H1 (cell line): ENCODE measurements around the gene TEAD4. TPM values are rescaled to one million over a fixed set of nuclear protein-coding genes. Genes with fewer than 3 reads are reported as not detected.

ENCODE experiments used
- CTCF ChIA-PET: fragments of 300-600 bp; sonication (Branson Sonifier 250); formaldehyde crosslinking; loops from one replicate; lab custom pipeline; 2021; ENCODE audit not compliant: partially characterized antibody; lab: Charles Lee
- POLR2A ChIA-PET: fragments of 300-600 bp; sonication (Branson Sonifier 250); formaldehyde crosslinking; loops from one replicate; lab custom pipeline; 2021; ENCODE audit warnings: inconsistent platforms; ENCODE audit not compliant: partially characterized antibody; lab: Charles Lee
- DNase-seq, 2 experiments: peaks; one replicate each; pipeline versions ENCODE4 v3.0.0 to v3.0.0-alpha.2; 2010 to 2022; ENCODE audit warnings: low spot score in 2 of 2, low read depth in 1 of 2, mixed read lengths in 1 of 2
- FAIRE-seq: peaks from 2 replicates; lab custom pipeline; 2011; peaks lifted over from hg19 to GRCh38; lab: Jason Lieb, UNC
- H2AFZ ChIP-seq: 2 replicates; pipeline ENCODE4 v1.8.1; 2012; ENCODE audit warnings: low read length, inconsistent platforms
- H2AK5ac ChIP-seq: 2 replicates; pipeline ENCODE4 v1.6.1; 2013; ENCODE audit warnings: low read depth, low read length
- H2BK120ac ChIP-seq: replicated peaks from 2 replicates; pipeline ENCODE3; 2013; ENCODE audit warnings: low read depth, low read length, inconsistent platforms
- H2BK12ac ChIP-seq: 2 replicates; pipeline ENCODE4 v1.6.1; 2013; ENCODE audit warnings: low read depth, low read length
- H2BK15ac ChIP-seq: 2 replicates; pipeline ENCODE4 v1.6.1; 2013; ENCODE audit warnings: low read length
- H2BK20ac ChIP-seq: 2 replicates; pipeline ENCODE4 v1.6.1; 2013; ENCODE audit warnings: low read length
- H2BK5ac ChIP-seq: 2 replicates; pipeline ENCODE4 v1.6.1; 2013; ENCODE audit warnings: low read depth, low read length
- H3K14ac ChIP-seq: 2 replicates; pipeline ENCODE4 v1.6.1; 2013; ENCODE audit warnings: inconsistent platforms; ENCODE audit not compliant: insufficient read length
- H3K18ac ChIP-seq: 2 replicates; pipeline ENCODE4 v1.6.1; 2013; ENCODE audit warnings: low read length; ENCODE audit errors: extremely low read depth
- H3K23ac ChIP-seq: 2 replicates; pipeline ENCODE4 v1.6.1; 2013; ENCODE audit warnings: inconsistent platforms; ENCODE audit not compliant: insufficient read length
- H3K23me2 ChIP-seq: 2 replicates; pipeline ENCODE4 v1.6.1; 2013; ENCODE audit warnings: low read depth, low read length
- H3K27ac ChIP-seq: 2 replicates; pipeline ENCODE4 v1.6.1; 2011; ENCODE audit warnings: low read depth, low read length, inconsistent platforms
- H3K27me3 ChIP-seq, 4 experiments: replicated peaks in 1 of 4; 1 replicate in 1 of 4; 2 replicates in 3 of 4; pipeline versions ENCODE4 v1.6.1 to v1.8.1; 2011 to 2013; ENCODE audit warnings: low read length in 3 of 4, mild to moderate bottlenecking in 3 of 4, inconsistent platforms in 2 of 4, mixed read lengths in 2 of 4, moderate library complexity in 1 of 4; ENCODE audit not compliant: control insufficient read depth in 3 of 4, insufficient read depth in 3 of 4; ENCODE audit errors: extremely low read depth in 1 of 4
- H3K36me3 ChIP-seq, 4 experiments: 2 replicates each; pipeline versions ENCODE4 v1.6.1 to v1.8.1; 2011 to 2013; ENCODE audit warnings: mild to moderate bottlenecking in 4 of 4, low read length in 3 of 4, moderate library complexity in 2 of 4, control low read depth in 1 of 4, inconsistent platforms in 1 of 4; ENCODE audit not compliant: insufficient read depth in 4 of 4, control insufficient read depth in 2 of 4
- H3K4ac ChIP-seq: replicated peaks from 2 replicates; pipeline ENCODE3; 2013; ENCODE audit warnings: low read length, low read depth, mixed read lengths, inconsistent platforms; ENCODE audit not compliant: insufficient read length
- H3K4me1 ChIP-seq, 4 experiments: replicated peaks in 1 of 4; 1 replicate in 1 of 4; 2 replicates in 3 of 4; pipeline versions ENCODE4 v1.6.1 to v1.8.1; 2011 to 2013; ENCODE audit warnings: low read length in 3 of 4, inconsistent platforms in 2 of 4, mixed read lengths in 1 of 4; ENCODE audit not compliant: insufficient read depth in 4 of 4, control insufficient read depth in 3 of 4
- H3K4me2 ChIP-seq, 2 experiments: 2 replicates each; pipeline versions ENCODE4 v1.6.1 to v1.8.1; 2011 to 2013; ENCODE audit warnings: low read depth in 2 of 2, low read length in 2 of 2, control low read depth in 1 of 2, inconsistent platforms in 1 of 2, mild to moderate bottlenecking in 1 of 2; ENCODE audit not compliant: insufficient read depth in 1 of 2
- H3K4me3 ChIP-seq, 4 experiments: fragments of 200-600, 300-600 bp in 1 of 4; sonication (generic), shearing (Covaris generic), sonication (Bioruptor Twin) in 1 of 4; 2 replicates each; pipeline versions ENCODE4 v1.5.1 to v1.8.1; 2011 to 2016; ENCODE audit warnings: low read length in 4 of 4, low read depth in 3 of 4, control low read depth in 2 of 4, inconsistent platforms in 2 of 4, mild to moderate bottlenecking in 2 of 4, mixed read lengths in 1 of 4, moderate library complexity in 1 of 4; ENCODE audit not compliant: insufficient read depth in 2 of 4; ENCODE audit errors: extremely low read depth in 1 of 4
- H3K56ac ChIP-seq: replicated peaks from 2 replicates; pipeline ENCODE3; 2013; ENCODE audit warnings: low read depth, mild to moderate bottlenecking, mixed read lengths, low read length, inconsistent platforms; ENCODE audit not compliant: insufficient read length
- H3K79me1 ChIP-seq: 2 replicates; pipeline ENCODE4 v1.6.1; 2013; ENCODE audit warnings: low read depth, low read length, control low read depth
- H3K79me2 ChIP-seq, 2 experiments: 2 replicates each; pipeline versions ENCODE4 v1.6.1 to v1.8.1; 2012 to 2013; ENCODE audit warnings: low read length in 2 of 2, mild to moderate bottlenecking in 2 of 2, inconsistent platforms in 1 of 2; ENCODE audit not compliant: insufficient read depth in 2 of 2, control insufficient read depth in 1 of 2
- H3K9ac ChIP-seq, 4 experiments: replicated peaks in 1 of 4; 1 replicate in 1 of 4; 2 replicates in 3 of 4; pipeline versions ENCODE4 v1.6.1 to v1.8.1; 2011 to 2013; ENCODE audit warnings: low read depth in 3 of 4, low read length in 3 of 4, control low read depth in 2 of 4, mild to moderate bottlenecking in 2 of 4, moderate library complexity in 2 of 4, inconsistent platforms in 1 of 4; ENCODE audit errors: extremely low read depth in 1 of 4
- H3K9me3 ChIP-seq, 2 experiments: 2 replicates each; pipeline versions ENCODE4 v1.6.1 to v1.8.1; 2012 to 2013; ENCODE audit warnings: mild to moderate bottlenecking in 2 of 2, moderate library complexity in 2 of 2, control low read depth in 1 of 2, inconsistent platforms in 1 of 2, low read depth in 1 of 2, low read length in 1 of 2, mixed read lengths in 1 of 2; ENCODE audit not compliant: insufficient read depth in 2 of 2
- H4K20me1 ChIP-seq, 2 experiments: replicated peaks in 1 of 2; 2 replicates each; pipeline versions ENCODE3 to v1.8.1; 2011 to 2013; ENCODE audit warnings: inconsistent platforms in 2 of 2, low read length in 2 of 2, mild to moderate bottlenecking in 1 of 2; ENCODE audit not compliant: insufficient read depth in 2 of 2, control insufficient read depth in 1 of 2
- H4K5ac ChIP-seq: 2 replicates; pipeline ENCODE4 v1.6.1; 2013; ENCODE audit warnings: low read length, low read depth, mixed read lengths, inconsistent platforms; ENCODE audit not compliant: insufficient read length
- H4K8ac ChIP-seq: 2 replicates; pipeline ENCODE4 v1.8.0; 2013; ENCODE audit warnings: mild to moderate bottlenecking, moderate library complexity, low read length, inconsistent platforms; ENCODE audit not compliant: insufficient read depth; ENCODE audit errors: extremely low read depth
- H4K91ac ChIP-seq: replicated peaks from 2 replicates; pipeline ENCODE3; 2013; ENCODE audit warnings: low read length, mixed read lengths, inconsistent platforms; ENCODE audit not compliant: insufficient read length
- BACH1 ChIP-seq: IDR thresholded peaks from 2 replicates; pipeline ENCODE4 v1.6.1; 2012; ENCODE audit warnings: low read length, improper control_type of control experiment
- BRCA1 ChIP-seq: IDR thresholded peaks from 2 replicates; pipeline ENCODE4 v1.6.1; 2012; ENCODE audit warnings: low read depth, low read length, improper control_type of control experiment
- HDAC2 ChIP-seq, 2 experiments: fragments of 300-600 bp in 1 of 2; sonication (generic) in 1 of 2; IDR thresholded peaks; 2 replicates each; pipeline ENCODE4 v1.6.1; 2011 to 2012; ENCODE audit warnings: low read depth in 2 of 2, low read length in 2 of 2, mild to moderate bottlenecking in 2 of 2, moderate library complexity in 2 of 2, borderline replicate concordance in 1 of 2, inconsistent platforms in 1 of 2
- JUND ChIP-seq: IDR thresholded peaks from 2 replicates; pipeline ENCODE4 v1.6.1; 2011; ENCODE audit warnings: mild to moderate bottlenecking, improper control_type of control experiment, low read length
- RFX5 ChIP-seq: IDR thresholded peaks from 2 replicates; pipeline ENCODE4 v1.6.1; 2011; ENCODE audit warnings: low read depth, low read length, improper control_type of control experiment, borderline replicate concordance
- WGBS, 2 experiments: shearing (Covaris generic) in 1 of 2; methylation state at CpG; one replicate each; pipeline versions ENCODE4 v1.1.6 to v1.1.7; 2013 to 2015; ENCODE audit warnings: low lambda C conversion rate in 2 of 2, mixed read lengths in 2 of 2, inconsistent platforms in 1 of 2, low coverage in 1 of 2, missing lambda C conversion rate in 1 of 2; ENCODE audit not compliant: insufficient replicate concordance in 2 of 2, insufficient coverage in 1 of 2, insufficient read length in 1 of 2; ENCODE audit errors: extremely low coverage in 1 of 2, missing lambda C conversion rate in 1 of 2; 5-methylcytosine and 5-hydroxymethylcytosine counted together
- polyA plus RNA-seq, 7 experiments: library from polyadenylated mRNA; depleted of rRNA in 3 of 7; stranded (reverse) in 5 of 7; unstranded in 2 of 7; fragments of >200 nt in 5 of 7; fragments of 200-250 nt in 2 of 7; gene quantifications; 1 replicate in 5 of 7; 2 replicates in 1 of 7; 4 replicates in 1 of 7; pipeline versions ENCODE4 v1.2.1 to v1.2.3, GENCODE V29; 2011 to 2013; ENCODE audit warnings: missing spikeins in 2 of 7, mixed read lengths in 2 of 7
- total RNA-seq: library from RNA; stranded (reverse); fragmentation: NEBNext Ultra II Directional; extraction: Animal tissue kit (Norgen Biotek cat#: 25700); gene quantifications from 2 replicates; pipeline ENCODE4 v1.2.1, GENCODE V29; 2021

The TEAD4 gene
- total and polyA plus RNA-seq, 2 of the 8 experiments (the other 6 are each of a cell fraction or from before 2014, with no cell fraction given) = 56.7 to 116 TPM

DNA sequence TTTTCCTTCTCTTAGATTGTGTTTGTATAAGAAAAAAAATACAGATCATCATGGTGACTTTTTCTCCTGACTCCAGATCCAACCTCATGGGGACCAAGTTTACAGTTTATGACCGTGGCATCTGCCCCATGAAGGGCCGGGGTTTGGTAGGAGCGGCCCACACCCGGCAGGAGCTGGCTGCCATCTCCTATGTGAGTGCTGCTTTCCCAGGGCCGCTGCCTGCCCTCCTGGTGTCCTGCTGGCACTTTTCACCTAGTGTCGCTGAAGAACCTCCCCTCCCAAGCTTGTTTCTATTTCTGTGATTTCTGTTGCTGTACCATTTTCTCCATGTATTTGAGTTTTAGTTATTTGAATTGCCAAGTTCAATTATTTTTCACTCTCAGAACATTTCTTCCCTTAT, 24.8 kb upstream of the TEAD4 start:
- Histone ChIP-seq H3K27me3 (no peaks in the 10 kb centered on the region), H2AK5ac (no peak overlapping the region), H4K5ac (no peak overlapping the region), H3K4ac (no peak overlapping the region), H2BK15ac (no peak overlapping the region), H2BK12ac (no peak overlapping the region), H2AFZ (no peak overlapping the region), H2BK5ac (no peak overlapping the region), H3K23ac (no peak overlapping the region), H4K91ac (no peak overlapping the region), H3K9ac (no peak overlapping the region), H3K18ac (no peak overlapping the region), H3K4me2 (no peak overlapping the region), H3K23me2 (0 out of 2 replicates have a peak, but pooled peaks cover 1% of the 10 kb centered on the region), H3K27ac (no peak overlapping the region), H3K79me1 (no peaks in the 10 kb centered on the region), H2BK20ac (no peak overlapping the region), H3K36me3 (peaks cover 0 to 23% (median 6%) of the 10 kb centered on the region in 4 experiments; a peak in 6 of 8 replicates), H4K20me1 (peaks cover 0 to 2% of the 10 kb centered on the region in 2 experiments), H3K79me2 (no peaks in the 10 kb centered on the region), H3K14ac (no peak overlapping the region), H3K9me3 (no peaks in the 10 kb centered on the region), H3K4me3 (no peak overlapping the region), H3K56ac (no peak overlapping the region), H4K8ac (no peak overlapping the region)
- POLR2A ChIA-PET = interaction anchor here (1.4 kb wide), 1 partner anchor 58 kb away, joined by 4 read pairs; the partner anchor contains the start of genes FOXM1 and RHNO1
- FAIRE-seq = no peak
- CTCF ChIA-PET = interaction anchor here (0.7 to 4.2 kb wide), 6 partner anchors 10 to 88 kb away, joined by 3 to 21 read pairs (median 4); no protein-coding TSS in a partner anchor
- TF ChIP-seq JUND (no peak), HDAC2 (IDR thresholded peaks at IDR 0.05; ENCODE audit: borderline replicate concordance in 1 of 2, low read depth in 2 of 2, low read length in 2 of 2) (no peak), BRCA1 (no peak), BACH1 (no peak), RFX5 (no peak)
- TF ChIP-seq, all 59 proteins: peak for 0
- Histone ChIP-seq H2BK120ac (no peak overlapping the region), H3K4me1 (no peaks in the 10 kb centered on the region)
- no peak for DNase-seq
- WGBS, 2 experiments = 99% methylated on average over 6 of the region's 6 CpGs; no CpG with 5 or more reads in 1 of the 2 experiments
